B cell (primary cell): Measurements from ENCODE around the gene AGBL4. TPM values are rescaled to one million over a fixed set of nuclear protein-coding genes. Genes with fewer than 3 reads are reported as not detected.

Experiments used
- ATAC-seq: fragments of 200-7000 bp; cut with Tn5 transposase; one replicate; pipeline ENCODE4 v1.10.0; 2021; ENCODE audit warnings: low read depth, mild to moderate bottlenecking, moderate number of reproducible peaks, moderate library complexity
- CTCF ChIA-PET: fragments of 350-600 bp; sonication (Branson Sonifier 250); formaldehyde crosslinking; loops from one replicate; lab custom pipeline; 2021; ENCODE audit warnings: antibody characterized with exemption, inconsistent platforms; lab: Charles Lee
- POLR2A ChIA-PET: fragments of 350-600 bp; sonication (Branson Sonifier 250); formaldehyde crosslinking; loops from one replicate; lab custom pipeline; 2021; ENCODE audit warnings: antibody characterized with exemption; lab: Charles Lee
- DNase-seq: peaks from one replicate; pipeline ENCODE4 v3.0.0; 2013
- H2AFZ ChIP-seq: 2 replicates; pipeline ENCODE4 v1.6.1; 2012; ENCODE audit warnings: mild to moderate bottlenecking, low read depth, low read length; ENCODE audit not compliant: insufficient read depth, poor library complexity, severe bottlenecking
- H3K27ac ChIP-seq, 2 donors: 1 replicate in 1 of 2; 2 replicates in 1 of 2; pipeline ENCODE4 v1.5.1; 2012 to 2013; ENCODE audit warnings: low read length in 2 of 2, mild to moderate bottlenecking in 2 of 2, moderate library complexity in 1 of 2
- H3K27me3 ChIP-seq, 4 experiments: fragments of 200-600 bp in 1 of 4; sonication (generic) in 1 of 4; replicated peaks in 1 of 4; 1 replicate in 2 of 4; 2 replicates in 2 of 4; pipeline versions ENCODE4 v1.6.1 to v1.7.0; 2013 to 2016; ENCODE audit warnings: low read length in 3 of 4, mild to moderate bottlenecking in 2 of 4, mixed read lengths in 1 of 4, moderate library complexity in 1 of 4; ENCODE audit not compliant: insufficient read depth in 4 of 4, control insufficient read depth in 3 of 4; ENCODE audit errors: control extremely low read depth in 1 of 4
- H3K36me3 ChIP-seq, 2 experiments: replicated peaks in 1 of 2; 1 replicate in 1 of 2; 2 replicates in 1 of 2; pipeline versions ENCODE4 v1.6.1 to v1.7.1; 2013; ENCODE audit warnings: low read length in 1 of 2; ENCODE audit not compliant: insufficient read depth in 2 of 2, control insufficient read depth in 1 of 2; ENCODE audit errors: control extremely low read depth in 1 of 2, extremely low read depth in 1 of 2
- H3K4me1 ChIP-seq, 2 donors: fragments of 200-600 bp in 1 of 2; sonication (generic) in 1 of 2; 1 replicate in 1 of 2; 2 replicates in 1 of 2; pipeline versions ENCODE4 v1.5.1 to v1.6.1; 2013 to 2017; ENCODE audit warnings: low read length in 2 of 2; ENCODE audit not compliant: control insufficient read depth in 2 of 2, insufficient read depth in 2 of 2
- H3K4me2 ChIP-seq: replicated peaks from 2 replicates; pipeline ENCODE3; 2012; ENCODE audit warnings: mild to moderate bottlenecking, low read depth, low read length; ENCODE audit not compliant: poor library complexity, severe bottlenecking
- H3K4me3 ChIP-seq, 5 experiments: fragments of 200-600 bp in 1 of 5; sonication (generic) in 1 of 5; 1 replicate in 3 of 5; 2 replicates in 2 of 5; pipeline versions ENCODE4 v1.5.1 to v1.7.0; 2011 to 2016; ENCODE audit warnings: low read length in 4 of 5, mild to moderate bottlenecking in 4 of 5, low read depth in 2 of 5, control low read depth in 1 of 5, moderate library complexity in 1 of 5; ENCODE audit not compliant: insufficient read depth in 1 of 5; ENCODE audit errors: control extremely low read depth in 1 of 5, extremely low read depth in 1 of 5
- H3K79me2 ChIP-seq: fragments of 200-600 bp; sonication (generic); one replicate; pipeline ENCODE4 v1.6.0; 2016; ENCODE audit warnings: low read length; ENCODE audit not compliant: control insufficient read depth, insufficient read depth
- H3K9ac ChIP-seq: fragments of 200-600 bp; sonication (generic); 2 replicates; pipeline ENCODE4 v1.6.1; 2017; ENCODE audit warnings: mild to moderate bottlenecking, low read length, moderate library complexity
- H3K9me3 ChIP-seq, 3 donors: one replicate each; pipeline versions ENCODE4 v1.6.1 to v1.7.1; 2013; ENCODE audit warnings: low read length in 2 of 3; ENCODE audit not compliant: control insufficient read depth in 2 of 3, insufficient read depth in 1 of 3; ENCODE audit errors: control extremely low read depth in 1 of 3
- H4K20me1 ChIP-seq: 2 replicates; pipeline ENCODE4 v1.6.0; 2012; ENCODE audit warnings: mild to moderate bottlenecking, low read length; ENCODE audit not compliant: insufficient read depth, control insufficient read depth, poor library complexity, severe bottlenecking
- H3K27ac Mint-ChIP-seq: one replicate; pipeline ENCODE4 v1.8.0; 2021; ENCODE audit warnings: mixed read lengths
- H3K27me3 Mint-ChIP-seq: one replicate; pipeline ENCODE4 v1.8.0; 2021; ENCODE audit warnings: mixed read lengths
- H3K4me1 Mint-ChIP-seq: one replicate; pipeline ENCODE4 v1.8.0; 2021; ENCODE audit warnings: mixed read lengths
- H3K4me3 Mint-ChIP-seq: one replicate; pipeline ENCODE4 v1.8.0; 2021; ENCODE audit warnings: mixed read lengths
- H3K9me3 Mint-ChIP-seq: one replicate; pipeline ENCODE4 v1.8.0; 2022; ENCODE audit warnings: mixed read lengths; ENCODE audit not compliant: insufficient read depth
- CTCF ChIP-seq: fragments of 200-600 bp; IDR thresholded peaks from one replicate; pipeline ENCODE4 v1.8.0; 2022; ENCODE audit warnings: antibody characterized with exemption, mild to moderate bottlenecking
- EZH2 ChIP-seq: IDR thresholded peaks from 2 replicates; pipeline ENCODE4 v1.6.1; 2012; ENCODE audit warnings: borderline replicate concordance, low read depth, mild to moderate bottlenecking, moderate library complexity, low read length; ENCODE audit not compliant: insufficient read depth, poor library complexity, severe bottlenecking
- WGBS: methylation state at CpG from one replicate; pipeline ENCODE4 v1.1.5; 2013; ENCODE audit warnings: missing lambda C conversion rate; ENCODE audit not compliant: insufficient coverage; 5-methylcytosine and 5-hydroxymethylcytosine counted together
- intact Hi-C: fragments of 100-400 bp; cut with micrococcal nuclease; formaldehyde crosslinking; loops from one replicate; pipeline ENCODE4 v1.10.0; 2022
- polyA plus RNA-seq: library from polyadenylated mRNA; depleted of rRNA; stranded (reverse); fragments of >200 nt; gene quantifications from 2 replicates; pipeline ENCODE4 v1.2.3, GENCODE V29; 2012
- total RNA-seq, 2 donors: library from RNA; stranded (reverse); fragments of 120-200 nt in 1 of 2; gene quantifications; 1 replicate in 1 of 2; 2 replicates in 1 of 2; pipeline versions ENCODE4 v1.2.3 to v1.2.4, GENCODE V29; 2013 to 2022

AGBL4 gene
- total and polyA plus RNA-seq, 2 donors (not counting 1 experiment from before 2014, with no cell fraction given), result 0.07 to 0.12 TPM

DNA sequence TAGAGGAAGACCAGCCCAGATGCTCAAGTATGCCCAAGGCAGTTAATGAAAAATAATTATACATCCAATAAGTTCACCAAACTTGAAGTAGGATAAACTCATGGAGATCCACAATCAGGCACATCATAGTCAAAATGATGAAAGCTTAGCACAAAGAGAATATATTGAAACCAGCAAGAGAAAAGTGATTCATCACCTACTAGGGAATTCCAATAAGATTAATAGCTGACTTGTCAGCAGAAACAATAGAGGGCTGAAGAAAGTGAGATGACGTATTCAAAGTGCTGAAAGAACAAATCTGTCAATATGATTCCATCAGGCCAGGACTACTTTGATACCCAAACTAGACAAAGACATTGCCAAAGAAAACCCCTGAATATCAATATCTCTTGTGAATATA is 995.4 kb downstream of the AGBL4 start:
- no peak overlapping the region for H3K4me3 Mint-ChIP-seq
- 83% methylated on average over 1 of the region's 1 CpG for WGBS

DNA sequence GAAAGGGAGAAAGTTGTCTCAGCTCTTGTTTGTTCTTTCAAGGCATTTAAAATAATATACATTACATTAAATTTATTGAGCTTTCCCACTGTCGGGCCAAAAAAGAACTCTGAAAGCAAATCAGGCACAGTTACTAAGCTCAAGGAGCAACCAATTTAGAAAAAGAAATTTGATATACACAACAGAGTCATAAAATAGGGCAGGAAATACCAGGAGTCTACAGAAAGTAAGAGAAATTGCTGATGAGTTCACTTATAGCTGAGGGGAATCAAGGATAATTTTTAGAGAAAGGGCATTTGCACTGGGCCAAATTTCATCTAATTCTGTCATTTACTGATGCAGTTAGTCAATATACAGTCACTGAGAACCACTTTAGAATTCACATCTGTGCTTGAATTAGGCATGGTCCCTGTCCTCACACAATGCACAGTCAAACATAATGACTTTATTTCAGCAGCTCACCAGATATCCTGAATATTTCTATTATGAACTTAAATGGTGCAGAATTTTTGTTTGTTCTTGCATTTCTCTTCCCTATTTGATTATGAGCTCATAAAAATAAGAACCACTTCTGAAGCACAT is 997.4 kb downstream of the AGBL4 start:
- intact Hi-C loops, result no loop called here
- no CpG with 5 or more reads among the region's 1 CpG for WGBS

More for the DNA sequence above, 995.4 kb downstream of the AGBL4 start:
- no peak overlapping the region for H3K4me2 ChIP-seq
- no peak for DNase-seq
- H3K27me3 ChIP-seq, result peaks cover 0 to 2% (median 0%) of the 10 kb centered on the region in 4 experiments
- H3K9me3 Mint-ChIP-seq, result peaks cover 8% of the 10 kb centered on the region
- peaks cover 0 to 4% (median 2%) of the 10 kb centered on the region in 3 donors for H3K9me3 ChIP-seq
- H3K4me3 ChIP-seq, result no peak overlapping the region
- ChIA-PET POLR2A (no interaction called here), CTCF (no interaction called here)
- H4K20me1 ChIP-seq, result no peaks in the 10 kb centered on the region
- H3K9ac ChIP-seq, result no peak overlapping the region
- no peak overlapping the region for H3K27ac ChIP-seq
- ATAC-seq, result no peak
- H3K27me3 Mint-ChIP-seq, result no peaks in the 10 kb centered on the region
- no peak for TF ChIP-seq CTCF
- TF ChIP-seq EZH2, result no peak
- no peak overlapping the region for H2AFZ ChIP-seq
- H3K4me1 ChIP-seq, result no peaks in the 10 kb centered on the region
- H3K27ac Mint-ChIP-seq, result no peak overlapping the region
- intact Hi-C loops, result no loop called here
- H3K79me2 ChIP-seq, result no peaks in the 10 kb centered on the region
- H3K36me3 ChIP-seq, result no peaks in the 10 kb centered on the region
- H3K4me1 Mint-ChIP-seq, result no peaks in the 10 kb centered on the region

More for the DNA sequence above, 997.4 kb downstream of the AGBL4 start:
- Mint-ChIP-seq H3K4me3 (no peak overlapping the region), H3K27me3 (peaks cover 5% of the 10 kb centered on the region), H3K4me1 (no peaks in the 10 kb centered on the region), H3K9me3 (peaks cover 8% of the 10 kb centered on the region), H3K27ac (no peak overlapping the region)
- no peak overlapping the region for H3K9ac ChIP-seq
- POLR2A ChIA-PET, result no interaction called here
- no peak for ATAC-seq
- H3K9me3 ChIP-seq, result peaks cover 0 to 4% (median 2%) of the 10 kb centered on the region in 3 donors
- H3K27ac ChIP-seq, result no peak overlapping the region
- H3K4me2 ChIP-seq, result no peak overlapping the region
- no peak overlapping the region for H2AFZ ChIP-seq
- H3K4me3 ChIP-seq, result no peak overlapping the region
- H3K79me2 ChIP-seq, result no peaks in the 10 kb centered on the region
- no peak for TF ChIP-seq CTCF
- no peak for TF ChIP-seq EZH2
- H4K20me1 ChIP-seq, result no peaks in the 10 kb centered on the region
- peaks cover 0 to 2% (median 0%) of the 10 kb centered on the region in 4 experiments for H3K27me3 ChIP-seq
- no peaks in the 10 kb centered on the region for H3K4me1 ChIP-seq
- no peaks in the 10 kb centered on the region for H3K36me3 ChIP-seq
- DNase-seq, result no peak
- CTCF ChIA-PET, result no interaction called here
